ENCODE results near the gene OBSCN. TPM values are rescaled to one million over a fixed set of nuclear protein-coding genes. Genes with fewer than 3 reads are reported as not detected.
A peak's percentile ranks its signal among the peaks of the same experiment; 100 is the strongest.

The OBSCN gene
- total and polyA plus RNA-seq, 7 experiments from 2014 or later = 1.3 to 132 (median 76.4) TPM

- ChIA-PET CTCF (no interaction called here), POLR2A (interaction anchor here (0.5 kb wide), 1 partner anchor 303 kb away, joined by 4 read pairs; no protein-coding TSS in a partner anchor)
- H3K4me1 Mint-ChIP-seq = peaks cover 24 to 37% (median 33%) of the 10 kb centered on the region in 7 donors
- Histone ChIP-seq H3K4me1 (ENCODE audit: control insufficient read depth in 2 of 2, insufficient read depth in 2 of 2, low read length in 2 of 2) (peaks cover 3 to 11% of the 10 kb centered on the region in 2 donors), H3K9me3 (ENCODE audit: control insufficient read depth in 2 of 3, low read length in 3 of 3) (no peaks in the 10 kb centered on the region), H3K36me3 (ENCODE audit: control insufficient read depth in 2 of 3, insufficient read depth in 3 of 3, low read length in 3 of 3) (peaks cover 4 to 84% (median 7%) of the 10 kb centered on the region in 3 experiments), H3K27ac (ENCODE audit: low read depth, low read length) (no peak overlapping the region), H3K4me3 (ENCODE audit: low read length) (no peak overlapping the region), H3K27me3 (ENCODE audit: control insufficient read depth in 2 of 2, insufficient read depth in 2 of 2, low read length in 2 of 2) (no peaks in the 10 kb centered on the region)
- no peak for ATAC-seq
- H3K4me3 Mint-ChIP-seq = no peak overlapping the region
- no peaks in the 10 kb centered on the region for H3K27me3 Mint-ChIP-seq
- H3K9me3 Mint-ChIP-seq = no peaks in the 10 kb centered on the region
- H3K36me3 Mint-ChIP-seq = peaks cover 0 to 21% (median 3%) of the 10 kb centered on the region in 5 donors
- DNase-seq = no peak
- intact Hi-C loops (cut with micrococcal nuclease) = no loop called here
- H3K27ac Mint-ChIP-seq = peak overlapping the region in 7 of 9 donors; percentile 38 to 79 (median 70)
Observed at GRCh38 chr1:228397966-228398365, 190.1 kb downstream of the OBSCN start.

GRCh38 chr1:228398741-228399461 lies 191.1 kb downstream of the OBSCN start:
- H3K9me3 Mint-ChIP-seq = peaks cover 0 to 1% (median 0%) of the 10 kb centered on the region in 11 donors

GRCh38 chr1:228399531-228400236 lies 191.8 kb downstream of the OBSCN start:
- ChIA-PET CTCF (no interaction called here), POLR2A (interaction anchor here (0.6 kb wide), 1 partner anchor 237 kb away, joined by 3 read pairs; no protein-coding TSS in a partner anchor)
- H3K27ac ChIP-seq (ENCODE audit: low read depth, low read length) = no peak overlapping the region
- DNase-seq (no peak), ATAC-seq (no peak)
- H3K4me1 Mint-ChIP-seq = peaks cover 41 to 54% (median 49%) of the 10 kb centered on the region in 7 donors
- intact Hi-C loops (cut with micrococcal nuclease) = no loop called here
- no peaks in the 10 kb centered on the region for H3K27me3 ChIP-seq (ENCODE audit: control insufficient read depth in 2 of 2, insufficient read depth in 2 of 2, low read length in 2 of 2)
- peak overlapping the region in 1 of 9 donors; percentile 36 for H3K27ac Mint-ChIP-seq
- H3K4me3 ChIP-seq (ENCODE audit: low read length) = no peak overlapping the region
- peaks cover 0 to 16% (median 10%) of the 10 kb centered on the region in 5 donors for H3K36me3 Mint-ChIP-seq
- H3K36me3 ChIP-seq (ENCODE audit: control insufficient read depth in 2 of 3, insufficient read depth in 3 of 3, low read length in 3 of 3) = peaks cover 4 to 73% (median 7%) of the 10 kb centered on the region in 3 experiments
- no peak overlapping the region for H3K4me3 Mint-ChIP-seq
- no peaks in the 10 kb centered on the region for H3K27me3 Mint-ChIP-seq
- peaks cover 0 to 1% (median 0%) of the 10 kb centered on the region in 11 donors for H3K9me3 Mint-ChIP-seq
- H3K4me1 ChIP-seq (ENCODE audit: control insufficient read depth in 2 of 2, insufficient read depth in 2 of 2, low read length in 2 of 2) = peaks cover 18 to 24% of the 10 kb centered on the region in 2 donors
- H3K9me3 ChIP-seq (ENCODE audit: control insufficient read depth in 2 of 3, low read length in 3 of 3) = no peaks in the 10 kb centered on the region

More at GRCh38 chr1:228398741-228399461, 191.1 kb downstream of the OBSCN start:
- H3K9me3 ChIP-seq (ENCODE audit: control insufficient read depth in 2 of 3, low read length in 3 of 3) = no peaks in the 10 kb centered on the region
- no peak overlapping the region for H3K27ac ChIP-seq (ENCODE audit: low read depth, low read length)
- no peaks in the 10 kb centered on the region for H3K27me3 ChIP-seq (ENCODE audit: control insufficient read depth in 2 of 2, insufficient read depth in 2 of 2, low read length in 2 of 2)
- H3K27ac Mint-ChIP-seq = no peak overlapping the region
- DNase-seq (no peak), ATAC-seq (no peak)
- POLR2A ChIA-PET = interaction anchor here (0.6 kb wide), 1 partner anchor 236 kb away, joined by 3 read pairs; no protein-coding TSS in a partner anchor
- peaks cover 34 to 47% (median 41%) of the 10 kb centered on the region in 7 donors for H3K4me1 Mint-ChIP-seq
- H3K4me3 ChIP-seq (ENCODE audit: low read length) = no peak overlapping the region
- no peak overlapping the region for H3K4me3 Mint-ChIP-seq
- peaks cover 0 to 16% (median 3%) of the 10 kb centered on the region in 5 donors for H3K36me3 Mint-ChIP-seq
- peaks cover 10 to 16% of the 10 kb centered on the region in 2 donors for H3K4me1 ChIP-seq (ENCODE audit: control insufficient read depth in 2 of 2, insufficient read depth in 2 of 2, low read length in 2 of 2)
- intact Hi-C loops (cut with micrococcal nuclease) = no loop called here
- H3K27me3 Mint-ChIP-seq = no peaks in the 10 kb centered on the region
- peaks cover 4 to 80% (median 7%) of the 10 kb centered on the region in 3 experiments for H3K36me3 ChIP-seq (ENCODE audit: control insufficient read depth in 2 of 3, insufficient read depth in 3 of 3, low read length in 3 of 3)
- CTCF ChIA-PET = no interaction called here

GRCh38 chr1:228400237-228400651 lies 192.4 kb downstream of the OBSCN start:
- H3K4me3 Mint-ChIP-seq = peak overlapping the region in 1 of 10 donors; percentile 21
- ATAC-seq (no peak), DNase-seq (no peak)
- H3K4me3 ChIP-seq (ENCODE audit: low read length) = no peak overlapping the region
- CTCF ChIA-PET = no interaction called here
- intact Hi-C loops (cut with micrococcal nuclease) = no loop called here
- POLR2A ChIA-PET = no interaction called here
- H3K9me3 Mint-ChIP-seq = peaks cover 0 to 1% (median 0%) of the 10 kb centered on the region in 11 donors
- no peak overlapping the region for H3K27ac ChIP-seq (ENCODE audit: low read depth, low read length)
- no peaks in the 10 kb centered on the region for H3K27me3 Mint-ChIP-seq
- H3K27me3 ChIP-seq (ENCODE audit: control insufficient read depth in 2 of 2, insufficient read depth in 2 of 2, low read length in 2 of 2) = no peaks in the 10 kb centered on the region
- peaks cover 23 to 30% of the 10 kb centered on the region in 2 donors for H3K4me1 ChIP-seq (ENCODE audit: control insufficient read depth in 2 of 2, insufficient read depth in 2 of 2, low read length in 2 of 2)
- peaks cover 47 to 60% (median 54%) of the 10 kb centered on the region in 7 donors for H3K4me1 Mint-ChIP-seq
- H3K36me3 ChIP-seq (ENCODE audit: control insufficient read depth in 2 of 3, insufficient read depth in 3 of 3, low read length in 3 of 3) = peaks cover 4 to 67% (median 7%) of the 10 kb centered on the region in 3 experiments
- H3K27ac Mint-ChIP-seq = peak overlapping the region in 1 of 9 donors; percentile 41
- no peaks in the 10 kb centered on the region for H3K9me3 ChIP-seq (ENCODE audit: control insufficient read depth in 2 of 3, low read length in 3 of 3)
- H3K36me3 Mint-ChIP-seq = peaks cover 0 to 21% (median 10%) of the 10 kb centered on the region in 5 donors

GRCh38 chr1:228400692-228401454 lies 193.0 kb downstream of the OBSCN start:
- peaks cover 0 to 24% (median 10%) of the 10 kb centered on the region in 5 donors for H3K36me3 Mint-ChIP-seq
- POLR2A ChIA-PET = no interaction called here

More at GRCh38 chr1:228400692-228401454, 193.0 kb downstream of the OBSCN start:
- Mint-ChIP-seq H3K27me3 (no peaks in the 10 kb centered on the region), H3K27ac (peak overlapping the region in 2 of 9 donors; percentile 38 to 41), H3K4me3 (peak overlapping the region in 1 of 10 donors; percentile 21), H3K9me3 (peaks cover 0 to 3% (median 0%) of the 10 kb centered on the region in 11 donors), H3K4me1 (peaks cover 53 to 66% (median 59%) of the 10 kb centered on the region in 7 donors)
- ATAC-seq (no peak), DNase-seq (no peak)
- H3K4me1 ChIP-seq (ENCODE audit: control insufficient read depth in 2 of 2, insufficient read depth in 2 of 2, low read length in 2 of 2) = peaks cover 28 to 34% of the 10 kb centered on the region in 2 donors
- H3K4me3 ChIP-seq (ENCODE audit: low read length) = no peak overlapping the region
- intact Hi-C loops (cut with micrococcal nuclease) = no loop called here
- no peak overlapping the region for H3K27ac ChIP-seq (ENCODE audit: low read depth, low read length)
- no peaks in the 10 kb centered on the region for H3K27me3 ChIP-seq (ENCODE audit: control insufficient read depth in 2 of 2, insufficient read depth in 2 of 2, low read length in 2 of 2)
- CTCF ChIA-PET = no interaction called here
- peaks cover 2 to 61% (median 5%) of the 10 kb centered on the region in 3 experiments for H3K36me3 ChIP-seq (ENCODE audit: control insufficient read depth in 2 of 3, insufficient read depth in 3 of 3, low read length in 3 of 3)
- H3K9me3 ChIP-seq (ENCODE audit: control insufficient read depth in 2 of 3, low read length in 3 of 3) = no peaks in the 10 kb centered on the region

Data from naive thymus-derived CD4-positive, alpha-beta T cell (primary cell).